Kidney capillary endothelial cell (primary cell): ENCODE data around the gene RPL39L.
A peak's percentile ranks its signal among the peaks of the same experiment; 100 is the strongest.
"Not testable (repeated sequence)": the region's sequence is repeated elsewhere in the genome, so short reads cannot be mapped to it uniquely, and the experiment has no call there.

Experiments used
- DNase-seq: peaks from one replicate; pipeline ENCODE4 v3.0.0-alpha.2; 2018; ENCODE audit warnings: low spot score

Gene RPL39L

GRCh38 chr3:187136936-187137335 lies 2.4 kb downstream of the RPL39L start:
- peak; percentile 38 for DNase-seq

GRCh38 chr3:187136337-187136736 lies 3.0 kb downstream of the RPL39L start:
- no peak for DNase-seq

DNA sequence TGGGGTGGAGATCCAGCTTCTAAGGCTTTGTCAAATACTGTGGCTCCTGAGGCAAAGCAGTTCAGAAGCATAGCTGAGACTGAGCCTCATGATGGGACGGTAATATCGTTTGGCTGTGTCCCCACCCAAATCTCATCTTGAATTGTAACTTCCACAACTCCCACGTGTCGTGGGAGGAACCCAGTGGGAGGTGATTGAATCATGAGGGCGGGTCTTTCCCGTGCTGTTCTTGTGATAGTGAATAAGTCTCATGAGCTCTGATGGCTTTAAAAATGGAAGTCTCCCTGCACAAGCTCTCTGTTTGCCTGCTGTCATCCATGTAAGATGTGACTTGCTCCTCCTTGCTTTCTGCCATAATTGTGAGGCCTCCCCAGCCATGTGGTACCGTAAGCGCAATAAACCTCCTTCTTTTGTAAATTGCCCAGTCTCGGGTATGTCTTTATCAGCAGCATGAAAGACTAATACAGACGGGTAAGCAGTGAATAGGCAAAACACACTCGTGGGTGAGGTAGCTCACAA lies 4.1 kb downstream of the RPL39L start:
- not testable (repeated sequence) for DNase-seq

- not testable (repeated sequence) for DNase-seq
These were observed 6.1 kb downstream of the RPL39L start for GRCh38 chr3:187133181-187133580.

GRCh38 chr3:187132666-187133065 lies 6.6 kb downstream of the RPL39L start:
- DNase-seq = no peak

- DNase-seq = no peak
These were observed 7.3 kb downstream of the RPL39L start for GRCh38 chr3:187131981-187132380.

DNA sequence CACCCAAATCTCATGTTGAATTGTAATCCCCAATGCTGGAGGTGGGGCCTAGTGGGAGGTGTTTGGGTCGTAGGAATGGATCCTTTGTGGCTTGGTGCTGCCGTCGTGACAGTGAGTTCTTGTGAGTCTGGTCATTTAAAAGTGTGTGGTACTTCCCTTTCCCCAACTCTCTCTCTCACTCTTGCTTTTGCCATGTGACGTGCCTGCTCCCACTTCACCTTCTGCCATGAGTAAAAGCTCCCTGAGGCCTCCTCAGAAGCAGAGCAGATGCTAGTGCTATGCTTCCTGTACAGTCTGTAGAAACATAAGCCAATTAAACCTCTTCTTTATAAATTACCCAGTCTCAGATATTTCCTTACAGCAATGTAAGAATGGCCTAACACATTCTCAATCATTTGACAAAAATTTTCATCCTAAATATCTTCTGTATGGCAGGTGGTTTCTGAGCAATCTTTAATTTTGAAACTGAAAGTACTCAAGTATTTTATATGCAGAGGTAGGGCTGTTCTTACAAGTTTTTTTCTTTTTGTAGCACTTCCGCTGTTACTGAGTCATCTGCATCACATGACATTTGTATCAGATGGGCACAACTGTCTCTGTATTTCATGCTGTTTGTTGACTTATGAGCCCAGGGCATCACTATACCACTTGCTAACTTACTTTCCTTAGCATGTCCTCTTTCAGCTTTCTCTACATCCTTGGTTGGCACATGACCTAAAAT lies 8.8 kb downstream of the RPL39L start:
- DNase-seq = peak; percentile 30

- no peak for DNase-seq
These were observed 13.8 kb downstream of the RPL39L start for GRCh38 chr3:187125319-187126031.

GRCh38 chr3:187122261-187122660 lies 17.0 kb downstream of the RPL39L start:
- DNase-seq = no peak

DNA sequence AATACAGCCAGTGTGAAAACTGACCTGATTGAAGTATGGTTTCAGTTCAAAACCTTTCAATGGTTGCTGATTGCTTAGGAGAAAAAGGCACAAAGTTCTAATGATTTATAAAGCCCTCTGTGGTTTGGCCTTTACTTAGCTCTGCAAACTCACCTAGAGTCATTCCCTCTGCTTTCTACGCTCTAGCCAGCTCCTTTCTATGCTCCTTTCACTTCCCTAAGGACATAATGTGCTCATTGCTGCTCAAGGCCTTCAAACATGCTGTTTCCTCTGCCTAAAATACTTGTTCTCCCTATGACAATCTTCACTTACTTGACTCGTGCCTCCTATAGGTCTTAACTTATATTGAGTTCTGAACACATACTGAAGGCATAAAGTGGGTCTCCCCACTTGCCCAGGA lies 19.0 kb downstream of the RPL39L start:
- DNase-seq = no peak

DNA sequence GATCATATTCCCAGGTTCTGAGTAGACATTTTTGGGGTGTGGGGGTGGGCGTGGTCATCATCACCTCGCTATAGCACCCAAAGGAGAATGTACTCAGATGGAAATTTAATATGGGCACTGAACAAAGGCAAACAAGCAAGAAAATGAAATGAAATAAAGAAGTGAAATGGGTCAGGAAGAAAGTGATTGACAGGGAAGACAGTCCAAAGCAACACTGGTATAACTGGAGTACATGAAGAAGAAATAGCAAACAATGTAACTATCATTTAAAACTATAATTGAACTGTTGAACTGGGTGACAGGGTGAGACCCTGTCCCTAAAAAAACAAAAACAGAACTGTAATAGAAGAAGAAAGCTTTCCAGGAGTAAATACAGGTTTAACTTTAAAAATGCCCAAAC lies 24.8 kb downstream of the RPL39L start:
- no peak for DNase-seq

DNA sequence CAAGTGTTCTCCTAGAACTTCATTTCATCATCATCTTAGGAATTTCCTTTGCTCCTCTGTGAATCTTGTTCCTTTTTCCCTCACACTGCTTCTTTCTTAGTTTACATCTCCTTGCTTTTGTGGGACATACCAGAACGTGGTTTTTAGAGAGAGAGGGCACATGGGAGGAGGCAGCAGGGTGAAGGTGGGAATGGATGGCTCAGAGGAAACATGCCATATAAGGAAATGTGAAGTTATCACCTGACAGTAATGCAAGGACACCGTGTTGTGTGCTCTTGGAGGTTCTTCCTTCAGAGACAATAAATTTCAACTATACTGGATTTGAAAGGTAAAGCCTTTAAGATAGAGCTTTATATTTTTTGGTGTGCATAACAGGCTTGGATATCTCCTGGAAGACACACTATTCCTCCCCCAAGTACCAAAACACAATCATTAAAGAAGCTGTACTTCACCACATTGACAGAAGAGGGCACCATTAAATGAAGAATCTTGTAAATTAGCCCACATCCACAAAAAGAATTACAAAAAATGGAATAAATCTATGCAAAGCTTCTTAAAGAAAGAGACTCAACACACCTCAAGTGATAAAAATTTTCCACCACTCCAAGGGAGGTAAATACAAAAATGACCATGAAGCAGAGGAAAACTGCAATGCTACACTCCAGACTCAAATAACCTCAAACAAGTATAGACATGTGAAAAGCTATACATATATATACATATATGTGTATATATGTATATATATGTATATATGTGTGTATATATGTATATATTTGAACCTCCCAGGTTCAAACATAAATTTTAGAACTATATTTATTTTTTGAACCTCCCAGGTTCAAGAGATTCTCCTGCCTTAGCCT lies 26.1 kb downstream of the RPL39L start:
- DNase-seq = peak; percentile 29

- no peak for DNase-seq
These were observed 29.1 kb downstream of the RPL39L start for GRCh38 chr3:187110156-187110555.

DNA sequence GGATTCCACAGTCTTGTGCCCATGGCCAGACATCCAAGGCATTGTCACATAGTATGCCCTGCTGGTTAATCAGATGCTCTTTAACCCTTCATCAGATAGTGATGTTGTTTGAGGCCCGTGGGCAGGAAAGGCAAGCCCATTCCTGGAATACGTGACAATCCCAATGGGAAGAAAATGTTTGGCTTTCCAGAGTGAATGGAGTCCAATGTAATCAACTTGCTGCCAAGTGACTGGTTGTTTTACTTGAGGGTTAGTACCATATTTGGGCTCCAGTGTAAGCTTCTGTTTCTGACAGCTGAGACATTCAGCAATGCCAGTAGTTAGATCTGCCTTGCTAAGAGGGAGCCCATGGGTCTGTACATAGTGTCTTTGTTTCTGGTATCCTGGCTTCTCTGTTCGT lies 31.3 kb downstream of the RPL39L start:
- no peak for DNase-seq

GRCh38 chr3:187105700-187106099 lies 33.6 kb downstream of the RPL39L start:
- no peak for DNase-seq

DNA sequence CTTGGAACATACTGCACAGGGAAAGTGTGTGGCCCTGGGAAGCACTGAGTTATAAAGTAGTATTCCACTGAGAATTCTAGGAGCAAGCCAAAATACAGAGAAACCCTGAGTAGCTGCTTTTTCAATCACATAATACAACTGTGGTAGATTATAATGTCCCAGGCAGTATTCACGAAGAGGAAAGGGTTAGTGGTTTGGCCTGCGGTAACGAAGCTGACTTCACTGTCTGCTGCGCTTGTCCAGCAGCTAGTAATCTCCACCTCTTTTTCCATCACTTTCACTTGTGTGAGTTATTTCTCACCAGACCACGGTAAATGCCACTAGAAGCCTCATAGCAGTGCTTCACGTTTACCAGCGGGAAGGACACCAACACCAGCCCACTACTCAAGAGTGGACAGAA lies 34.4 kb downstream of the RPL39L start:
- DNase-seq = no peak

GRCh38 chr3:187104342-187104741 lies 35.0 kb downstream of the RPL39L start:
- no peak for DNase-seq

GRCh38 chr3:187103251-187103650 lies 36.0 kb downstream of the RPL39L start:
- no peak for DNase-seq

DNA sequence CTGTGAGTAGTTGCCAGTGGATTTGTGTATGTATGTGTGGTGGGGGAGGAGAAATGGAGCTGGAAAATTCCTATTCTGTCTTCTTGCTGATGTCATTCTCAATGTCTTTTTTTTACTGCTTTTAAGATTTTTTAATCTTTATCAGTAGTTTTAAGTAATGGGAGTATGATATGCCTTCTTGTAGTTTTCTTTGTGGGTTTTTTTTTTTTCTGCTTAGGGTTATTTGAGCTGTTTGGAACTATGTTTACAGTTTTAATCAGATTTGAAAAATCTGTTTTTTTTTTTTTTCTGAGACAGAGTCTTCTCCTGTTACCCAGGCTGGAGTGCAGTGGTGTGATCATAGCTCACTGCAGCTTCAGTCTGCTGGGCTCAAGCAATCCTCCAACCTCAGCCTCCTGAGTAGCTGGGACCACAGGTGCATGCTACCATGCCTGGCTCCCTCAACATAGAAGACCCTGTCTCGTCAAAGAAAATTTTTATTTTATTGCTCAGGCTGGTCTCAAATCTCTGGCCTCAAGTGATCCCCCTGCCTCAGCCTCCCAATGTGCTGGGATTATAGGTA lies 37.1 kb downstream of the RPL39L start:
- no peak for DNase-seq

DNA sequence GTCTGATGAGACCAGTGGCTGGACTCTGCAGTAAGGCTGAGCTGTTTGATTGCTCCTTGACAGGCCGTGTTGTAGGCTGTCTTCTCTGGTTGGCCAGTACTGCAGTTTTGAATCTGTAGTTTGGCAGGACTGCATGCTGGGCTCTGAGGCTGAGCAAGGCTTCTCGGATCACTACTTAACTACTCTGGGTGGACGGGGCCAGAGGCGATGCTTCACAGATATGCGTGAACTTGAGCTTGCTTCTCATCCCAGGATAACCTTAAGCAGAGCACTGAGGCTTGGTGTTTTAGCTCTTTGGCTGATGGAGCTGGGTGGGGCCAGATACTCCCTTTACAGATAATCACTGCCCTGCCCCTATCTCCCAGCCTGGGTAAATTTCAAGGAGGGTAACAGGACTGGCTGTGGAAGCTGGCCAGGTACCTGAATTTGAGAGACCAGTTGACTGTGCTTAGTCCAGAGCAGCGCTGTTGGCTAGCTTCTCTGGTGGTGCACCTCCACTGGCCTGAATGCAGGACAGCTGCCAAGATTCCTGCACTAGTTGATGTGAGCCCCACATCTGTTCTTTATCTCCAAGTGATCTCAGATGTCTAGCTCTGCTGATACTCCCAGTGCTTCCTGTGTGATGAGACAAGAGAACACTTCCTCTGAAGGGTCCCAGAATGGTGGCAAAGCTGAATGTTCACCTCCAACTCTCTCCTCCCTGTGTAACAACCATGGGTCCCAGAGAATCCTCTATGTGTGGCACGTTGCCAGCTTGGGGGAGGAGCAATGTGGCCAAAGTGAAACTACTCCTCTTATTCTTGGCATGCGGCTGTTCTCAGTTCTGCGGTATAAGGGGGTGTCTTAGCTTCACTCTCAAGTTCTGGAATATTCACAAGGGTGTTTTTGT lies 37.9 kb downstream of the RPL39L start:
- DNase-seq = peak; percentile 59

GRCh38 chr3:187098923-187099512 lies 40.3 kb downstream of the RPL39L start:
- DNase-seq = no peak
